ENCODE measurements around the gene PTS.
"Not testable (repeated sequence)": the region's sequence is repeated elsewhere in the genome, so short reads cannot be mapped to it uniquely, and the experiment has no call there.

PTS gene

DNA sequence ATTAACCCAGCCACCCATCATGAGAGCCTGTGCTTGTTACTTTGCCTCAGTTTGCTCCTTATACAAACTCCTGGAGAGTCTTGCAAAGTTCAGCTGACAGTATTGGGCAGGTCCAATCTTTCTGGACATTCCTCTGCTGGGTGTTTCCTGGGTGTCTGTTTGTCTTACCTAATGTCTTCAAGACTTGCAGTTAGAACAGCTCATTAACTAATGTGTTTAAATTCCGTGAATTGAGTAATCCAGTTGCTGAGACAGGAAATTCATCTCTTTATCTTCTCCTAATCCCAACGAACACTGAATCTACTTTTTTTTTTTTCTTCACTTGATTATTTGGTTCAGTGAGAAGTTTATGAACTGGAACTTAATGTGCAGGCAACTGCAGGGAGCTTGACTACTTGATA is 30.3 kb upstream of the PTS start:
- H3K9ac ChIP-seq (ENCODE audit: insufficient read length), result no peak overlapping the region
- H3K4me3 ChIP-seq, result no peak overlapping the region
- no peaks in the 10 kb centered on the region for H3K36me3 ChIP-seq (ENCODE audit: insufficient read depth, low read length)
- TF ChIP-seq POLR2AphosphoS5 (IDR thresholded peaks at IDR 0.05; ENCODE audit: borderline replicate concordance, low read depth, low read length), result no peak
- TF ChIP-seq FOXP2 (optimal IDR thresholded peaks at IDR 0.05; ENCODE audit: control extremely low read depth, extremely low read length, insufficient read depth), result no peak
- no peak for TF ChIP-seq EZH2 (IDR thresholded peaks at IDR 0.05)
- no peaks in the 10 kb centered on the region for H3K9me3 ChIP-seq (ENCODE audit: low read depth, low read length)
- no peak for DNase-seq (ENCODE audit: low read depth, low spot score)
- peak overlapping the region; percentile 22; the same call in 1 of the 2 replicates for H3K27ac ChIP-seq

DNA sequence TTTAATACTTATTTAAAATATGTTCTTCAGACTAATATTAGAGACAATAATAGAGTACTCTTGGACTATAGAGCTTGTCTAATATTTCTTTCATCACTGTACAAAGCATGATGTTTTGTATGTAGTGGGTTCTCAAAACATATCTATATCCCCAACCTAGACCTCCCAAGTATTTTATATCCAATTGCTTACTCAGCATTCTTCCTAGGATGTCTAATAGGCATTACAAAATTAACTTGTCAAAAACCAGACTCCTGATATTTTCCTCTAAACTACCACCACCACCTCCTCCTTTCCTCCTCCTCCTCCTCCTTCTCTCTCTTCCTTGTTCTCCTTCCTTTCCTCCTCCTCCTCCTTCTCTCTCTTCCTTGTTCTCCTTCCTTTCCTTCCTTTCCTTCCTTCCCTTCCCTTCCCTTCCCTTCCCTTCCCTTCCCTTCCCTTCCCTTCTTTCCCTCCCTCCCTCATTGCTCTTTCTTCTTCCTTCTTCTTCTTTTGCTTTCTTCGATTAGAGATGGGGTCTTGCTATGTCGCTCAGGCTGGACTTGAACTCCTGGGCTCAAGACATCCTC is 29.6 kb upstream of the PTS start:
- Histone ChIP-seq H3K4me3 (no peak overlapping the region), H3K9me3 (ENCODE audit: low read depth, low read length) (no peaks in the 10 kb centered on the region), H3K9ac (ENCODE audit: insufficient read length) (no peak overlapping the region), H3K27ac (peak overlapping the region; percentile 22; the same call in 1 of the 2 replicates), H3K36me3 (ENCODE audit: insufficient read depth, low read length) (no peaks in the 10 kb centered on the region)
- no peak for TF ChIP-seq POLR2AphosphoS5 (IDR thresholded peaks at IDR 0.05; ENCODE audit: borderline replicate concordance, low read depth, low read length)
- no peak for TF ChIP-seq EZH2 (IDR thresholded peaks at IDR 0.05)
- TF ChIP-seq FOXP2 (optimal IDR thresholded peaks at IDR 0.05; ENCODE audit: control extremely low read depth, extremely low read length, insufficient read depth), result no peak
- DNase-seq (ENCODE audit: low read depth, low spot score), result no peak

DNA sequence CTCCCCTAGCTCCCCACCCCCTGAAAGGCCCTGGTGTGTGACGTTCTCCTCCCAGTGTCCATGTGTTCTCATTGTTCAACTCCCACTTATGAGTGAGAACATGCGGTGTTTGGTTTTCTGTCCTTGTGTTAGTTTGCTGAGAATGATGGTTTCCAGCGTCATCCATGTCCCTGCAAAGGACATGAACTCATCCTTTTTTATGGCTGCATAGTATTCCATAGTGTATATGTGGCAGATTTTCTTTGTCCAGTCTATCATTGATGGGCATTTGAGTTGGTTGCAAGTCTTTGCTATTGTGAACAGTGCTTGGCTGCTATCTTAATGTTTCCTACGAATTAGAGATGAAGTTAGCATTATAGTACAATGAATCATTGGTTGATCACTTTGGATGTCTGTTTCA is 27.1 kb upstream of the PTS start:
- H3K36me3 ChIP-seq (ENCODE audit: insufficient read depth, low read length); H3K9me3 ChIP-seq (ENCODE audit: low read depth, low read length); H3K27ac ChIP-seq; DNase-seq (ENCODE audit: low read depth, low spot score); H3K4me3 ChIP-seq; H3K9ac ChIP-seq (ENCODE audit: insufficient read length): not testable (repeated sequence)

DNA sequence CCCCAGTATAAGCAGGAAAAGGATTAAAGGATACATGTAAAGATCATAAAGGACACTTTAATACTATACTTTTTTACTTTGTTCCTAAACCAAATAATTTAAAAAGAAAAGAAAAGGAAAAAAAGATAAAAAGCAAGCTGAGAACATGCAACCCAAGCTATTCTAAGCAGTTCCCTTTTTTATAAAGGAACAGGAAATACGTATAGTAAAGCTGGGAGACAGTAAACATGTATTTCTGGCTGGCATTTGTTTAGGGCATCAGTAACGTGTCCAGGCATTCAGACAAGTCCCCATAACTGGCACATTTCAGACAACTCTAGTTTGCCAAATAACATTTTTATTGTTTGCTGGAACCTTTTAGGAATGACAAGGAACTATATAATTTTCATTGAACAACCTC is 26.0 kb upstream of the PTS start:
- H3K36me3 ChIP-seq (ENCODE audit: insufficient read depth, low read length), result no peaks in the 10 kb centered on the region
- no peak overlapping the region for H3K9ac ChIP-seq (ENCODE audit: insufficient read length)
- no peak overlapping the region for H3K4me3 ChIP-seq
- no peaks in the 10 kb centered on the region for H3K9me3 ChIP-seq (ENCODE audit: low read depth, low read length)
- H3K27ac ChIP-seq, result no peak overlapping the region
- TF ChIP-seq POLR2AphosphoS5 (IDR thresholded peaks at IDR 0.05; ENCODE audit: borderline replicate concordance, low read depth, low read length) (no peak), EZH2 (IDR thresholded peaks at IDR 0.05) (no peak), FOXP2 (optimal IDR thresholded peaks at IDR 0.05; ENCODE audit: control extremely low read depth, extremely low read length, insufficient read depth) (no peak)
- no peak for DNase-seq (ENCODE audit: low read depth, low spot score)

DNA sequence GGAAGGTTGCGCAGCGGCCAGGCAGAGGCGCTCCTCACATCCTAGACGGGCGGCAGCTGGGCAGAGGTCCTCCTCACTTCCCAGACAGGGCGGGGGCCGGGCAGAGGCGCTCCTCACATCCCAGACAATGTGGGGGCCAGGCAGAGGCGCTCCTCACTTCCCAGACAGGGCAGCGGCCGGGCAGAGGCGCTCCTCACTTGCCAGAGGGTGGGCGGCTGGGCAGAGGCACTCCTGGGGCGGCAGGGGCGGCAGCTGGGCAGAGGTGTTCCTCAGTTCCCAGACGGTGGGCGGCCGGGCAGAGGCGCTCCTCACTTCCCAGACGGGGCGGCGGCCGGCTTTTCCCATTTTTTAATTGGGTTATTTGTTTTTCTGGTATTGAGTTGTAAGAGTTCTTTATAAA is 20.2 kb upstream of the PTS start:
- Histone ChIP-seq H3K27ac (no peak overlapping the region), H3K36me3 (ENCODE audit: insufficient read depth, low read length) (no peaks in the 10 kb centered on the region), H3K9ac (ENCODE audit: insufficient read length) (no peak overlapping the region), H3K4me3 (no peak overlapping the region), H3K9me3 (ENCODE audit: low read depth, low read length) (no peaks in the 10 kb centered on the region)
- DNase-seq (ENCODE audit: low read depth, low spot score), result no peak
- TF ChIP-seq EZH2 (IDR thresholded peaks at IDR 0.05) (no peak), POLR2AphosphoS5 (IDR thresholded peaks at IDR 0.05; ENCODE audit: borderline replicate concordance, low read depth, low read length) (no peak), FOXP2 (optimal IDR thresholded peaks at IDR 0.05; ENCODE audit: control extremely low read depth, extremely low read length, insufficient read depth) (no peak)

DNA sequence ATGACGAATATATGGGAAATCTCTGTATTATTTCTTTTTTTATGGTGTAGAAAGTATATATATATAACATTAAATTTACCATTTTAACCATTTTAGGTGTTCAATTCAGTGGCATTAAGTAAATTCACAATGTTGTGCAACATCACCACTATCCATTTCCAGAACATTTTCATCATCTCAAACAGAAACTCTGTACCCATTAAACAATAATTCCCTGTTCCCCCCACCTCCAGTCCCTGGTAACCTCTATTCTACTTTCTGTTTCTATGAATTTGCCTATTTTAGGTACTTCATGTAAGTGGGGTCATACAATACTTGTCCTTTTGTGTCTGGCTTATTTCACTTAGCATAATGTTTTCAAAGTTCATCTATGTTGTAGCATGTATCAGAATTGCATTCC is 15.3 kb upstream of the PTS start:
- TF ChIP-seq POLR2AphosphoS5 (IDR thresholded peaks at IDR 0.05; ENCODE audit: borderline replicate concordance, low read depth, low read length) (no peak), FOXP2 (optimal IDR thresholded peaks at IDR 0.05; ENCODE audit: control extremely low read depth, extremely low read length, insufficient read depth) (no peak), EZH2 (IDR thresholded peaks at IDR 0.05) (no peak)
- no peak for DNase-seq (ENCODE audit: low read depth, low spot score)
- no peaks in the 10 kb centered on the region for H3K36me3 ChIP-seq (ENCODE audit: insufficient read depth, low read length)
- H3K9me3 ChIP-seq (ENCODE audit: low read depth, low read length), result no peaks in the 10 kb centered on the region
- no peak overlapping the region for H3K4me3 ChIP-seq
- H3K9ac ChIP-seq (ENCODE audit: insufficient read length), result no peak overlapping the region
- H3K27ac ChIP-seq, result no peak overlapping the region

DNA sequence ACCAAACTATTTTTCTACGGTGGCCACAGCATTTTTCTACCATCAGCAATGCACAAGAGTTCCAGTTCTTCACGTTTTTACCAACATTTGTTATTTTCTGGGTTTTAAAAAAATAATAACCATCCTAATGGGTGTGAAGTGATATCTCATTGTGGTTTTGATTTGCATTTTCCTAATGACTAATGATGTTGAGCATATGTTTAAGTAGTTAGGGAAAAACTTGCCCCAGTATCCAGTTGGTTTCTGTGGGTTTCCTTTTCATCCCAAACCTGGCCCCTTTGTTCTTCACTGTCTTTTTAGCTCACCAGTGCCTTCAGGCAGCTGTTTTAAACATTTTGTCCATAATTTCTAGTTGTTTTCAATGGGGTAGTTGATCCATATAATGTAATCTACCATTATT is 14.7 kb upstream of the PTS start:
- H3K36me3 ChIP-seq (ENCODE audit: insufficient read depth, low read length), result no peaks in the 10 kb centered on the region
- H3K4me3 ChIP-seq, result no peak overlapping the region
- TF ChIP-seq POLR2AphosphoS5 (IDR thresholded peaks at IDR 0.05; ENCODE audit: borderline replicate concordance, low read depth, low read length) (no peak), EZH2 (IDR thresholded peaks at IDR 0.05) (no peak), FOXP2 (optimal IDR thresholded peaks at IDR 0.05; ENCODE audit: control extremely low read depth, extremely low read length, insufficient read depth) (no peak)
- H3K9ac ChIP-seq (ENCODE audit: insufficient read length), result no peak overlapping the region
- DNase-seq (ENCODE audit: low read depth, low spot score), result no peak
- no peak overlapping the region for H3K27ac ChIP-seq
- no peaks in the 10 kb centered on the region for H3K9me3 ChIP-seq (ENCODE audit: low read depth, low read length)

DNA sequence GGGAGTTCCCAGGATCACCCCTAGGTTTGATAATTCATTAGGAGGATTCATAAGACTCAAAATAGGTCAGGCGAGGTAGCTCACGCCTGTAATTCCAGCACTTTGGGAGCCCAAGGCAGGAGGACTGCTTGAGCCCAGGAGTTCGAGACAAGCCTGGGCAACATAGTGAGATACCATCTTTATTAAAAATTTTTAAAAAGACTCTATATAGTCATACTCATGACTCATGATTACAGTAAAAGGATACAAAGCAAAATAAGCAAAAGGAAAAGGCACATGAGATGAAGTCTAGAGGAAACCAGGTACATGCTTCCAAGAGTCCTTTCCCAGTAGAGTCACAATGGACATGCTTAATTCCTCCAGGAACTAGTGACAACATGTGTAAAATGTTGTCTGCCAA is 13.9 kb upstream of the PTS start:
- no peak overlapping the region for H3K9ac ChIP-seq (ENCODE audit: insufficient read length)
- TF ChIP-seq FOXP2 (optimal IDR thresholded peaks at IDR 0.05; ENCODE audit: control extremely low read depth, extremely low read length, insufficient read depth), result no peak
- TF ChIP-seq POLR2AphosphoS5 (IDR thresholded peaks at IDR 0.05; ENCODE audit: borderline replicate concordance, low read depth, low read length), result no peak
- TF ChIP-seq EZH2 (IDR thresholded peaks at IDR 0.05), result no peak
- H3K9me3 ChIP-seq (ENCODE audit: low read depth, low read length), result no peaks in the 10 kb centered on the region
- DNase-seq (ENCODE audit: low read depth, low spot score), result no peak
- H3K4me3 ChIP-seq, result no peak overlapping the region
- no peaks in the 10 kb centered on the region for H3K36me3 ChIP-seq (ENCODE audit: insufficient read depth, low read length)
- H3K27ac ChIP-seq, result no peak overlapping the region

DNA sequence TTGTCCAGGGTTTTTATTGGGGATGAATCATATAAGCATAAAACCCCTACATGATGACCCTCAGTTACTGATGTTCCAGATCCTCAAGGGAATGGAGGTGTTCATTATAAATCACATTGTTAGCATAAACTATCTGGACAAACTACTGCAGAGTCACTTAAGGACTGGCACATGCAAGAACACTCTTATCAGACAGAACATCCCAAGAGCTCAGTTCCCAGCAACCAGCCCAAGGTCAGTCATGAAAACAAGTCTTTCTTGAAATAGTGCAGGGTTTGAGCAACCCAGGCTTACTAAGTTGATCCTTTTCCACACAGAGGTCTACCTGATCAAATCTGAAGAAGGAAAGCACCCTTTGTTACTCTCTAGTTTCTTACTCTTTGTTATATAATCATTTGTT is 13.5 kb upstream of the PTS start:
- no peaks in the 10 kb centered on the region for H3K9me3 ChIP-seq (ENCODE audit: low read depth, low read length)
- no peak overlapping the region for H3K27ac ChIP-seq
- DNase-seq (ENCODE audit: low read depth, low spot score), result no peak
- no peak overlapping the region for H3K9ac ChIP-seq (ENCODE audit: insufficient read length)
- H3K4me3 ChIP-seq, result no peak overlapping the region
- TF ChIP-seq POLR2AphosphoS5 (IDR thresholded peaks at IDR 0.05; ENCODE audit: borderline replicate concordance, low read depth, low read length) (no peak), EZH2 (IDR thresholded peaks at IDR 0.05) (no peak), FOXP2 (optimal IDR thresholded peaks at IDR 0.05; ENCODE audit: control extremely low read depth, extremely low read length, insufficient read depth) (no peak)
- no peaks in the 10 kb centered on the region for H3K36me3 ChIP-seq (ENCODE audit: insufficient read depth, low read length)

All from SK-N-MC (cell line).